Measurements from ENCODE around the gene ROR1.

- no peak for TF ChIP-seq CTCF (IDR thresholded peaks at IDR 0.05)
- no peak for TF ChIP-seq POLR2A (IDR thresholded peaks at IDR 0.05)
Observed at GRCh38 chr1:63906047-63906704, 132.4 kb downstream of the ROR1 start.

All from uterus (tissue), 2 donors.